ENCODE data around the gene B3GAT2. TPM values are rescaled to one million over a fixed set of nuclear protein-coding genes. Genes with fewer than 3 reads are reported as not detected.

Gene B3GAT2
- total and polyA plus RNA-seq, 2 of the 13 experiments (the other 11 are each of a cell fraction or from before 2014, with no cell fraction given): 0.01 to 0.02 TPM

DNA sequence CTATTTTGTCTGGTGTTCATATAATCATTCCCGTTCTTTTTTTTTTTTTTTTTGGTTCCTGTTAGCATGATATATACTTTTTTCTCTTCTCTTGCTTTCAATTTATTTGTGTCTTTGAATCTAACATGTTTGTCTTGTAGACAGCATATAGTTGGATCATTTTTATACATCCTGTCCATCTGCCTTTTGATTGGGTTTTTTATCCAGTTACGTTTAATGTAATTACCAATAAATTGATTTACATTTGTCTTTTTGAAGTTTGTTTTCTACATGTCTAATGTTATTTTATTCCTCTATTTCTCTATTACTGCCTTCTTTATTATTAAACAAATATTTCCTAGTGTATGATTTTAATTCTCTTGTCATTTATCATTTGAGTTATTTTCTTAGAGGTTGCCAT, 84.4 kb downstream of the B3GAT2 start (continued):
- no peak for TF ChIP-seq ZNF784 (CRISPR knock-in tag; IDR thresholded peaks at IDR 0.05; ENCODE audit: borderline replicate concordance)
- no peak for TF ChIP-seq CENPX (CRISPR knock-in tag; IDR thresholded peaks at IDR 0.05)
- no peak for TF ChIP-seq ZNF121 (CRISPR knock-in tag; IDR thresholded peaks at IDR 0.05)
- TF ChIP-seq, protein P1, sequence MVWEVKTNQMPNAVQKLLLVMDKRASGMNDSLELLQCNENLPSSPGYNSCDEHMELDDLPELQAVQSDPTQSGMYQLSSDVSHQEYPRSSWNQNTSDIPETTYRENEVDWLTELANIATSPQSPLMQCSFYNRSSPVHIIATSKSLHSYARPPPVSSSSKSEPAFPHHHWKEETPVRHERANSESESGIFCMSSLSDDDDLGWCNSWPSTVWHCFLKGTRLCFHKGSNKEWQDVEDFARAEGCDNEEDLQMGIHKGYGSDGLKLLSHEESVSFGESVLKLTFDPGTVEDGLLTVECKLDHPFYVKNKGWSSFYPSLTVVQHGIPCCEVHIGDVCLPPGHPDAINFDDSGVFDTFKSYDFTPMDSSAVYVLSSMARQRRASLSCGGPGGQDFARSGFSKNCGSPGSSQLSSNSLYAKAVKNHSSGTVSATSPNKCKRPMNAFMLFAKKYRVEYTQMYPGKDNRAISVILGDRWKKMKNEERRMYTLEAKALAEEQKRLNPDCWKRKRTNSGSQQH (CRISPR knock-in tag; IDR thresholded peaks at IDR 0.05; ENCODE audit: low read depth): no peak
- no peak for TF ChIP-seq ZNF576 (CRISPR knock-in tag; IDR thresholded peaks at IDR 0.05)
- no peak for TF ChIP-seq ZNF619 (CRISPR knock-in tag; IDR thresholded peaks at IDR 0.05)
- no peak for TF ChIP-seq IKZF1 (IDR thresholded peaks at IDR 0.05)
- no peak for TF ChIP-seq REL (CRISPR knock-in tag; conservative IDR thresholded peaks at IDR 0.05)
- no peak for TF ChIP-seq DRAP1 (CRISPR knock-in tag; IDR thresholded peaks at IDR 0.05)
- no peak for TF ChIP-seq ZFP36L2 (CRISPR knock-in tag; IDR thresholded peaks at IDR 0.05)
- no peak for TF ChIP-seq NFAT5 (CRISPR knock-in tag; IDR thresholded peaks at IDR 0.05)
- TF ChIP-seq ZNF274 (CRISPR knock-in tag; IDR thresholded peaks at IDR 0.05): no peak

All from HepG2 (cell line).